GM12878 (cell line): ENCODE measurements around the gene PRSS2. TPM values are rescaled to one million over a fixed set of nuclear protein-coding genes. Genes with fewer than 3 reads are reported as not detected.

ENCODE experiments used
- SREBF1 ChIP-seq: IDR thresholded peaks from 2 replicates; pipeline ENCODE4 v1.6.1; 2012; ENCODE audit warnings: mild to moderate bottlenecking, low read length
- polyA plus RNA-seq, 11 experiments: library from polyadenylated mRNA; depleted of rRNA in 4 of 11; unstranded in 6 of 11; stranded (reverse) in 5 of 11; fragments of >200 nt; fragmentation: Nextera tagmentation in 4 of 11; fragmentation: Illumina TruSeq in 1 of 11; extraction: Ambion mirVana in 4 of 11; extraction: Trizol in 1 of 11; gene quantifications; 1 replicate in 1 of 11; 2 replicates in 10 of 11; pipeline versions ENCODE4 v1.2.1 to v1.2.3, GENCODE V29; 2011 to 2016; ENCODE audit warnings: inconsistent platforms in 2 of 11, missing spikeins in 2 of 11, low read depth in 1 of 11
- total RNA-seq, 4 experiments: library from RNA; depleted of rRNA in 3 of 4; stranded (reverse); fragments of >200 nt in 3 of 4; fragmentation: Illumina TruSeq in 1 of 4; extraction: Trizol in 1 of 4; gene quantifications; 2 replicates each; pipeline versions ENCODE4 v1.2.1 to v1.2.3, GENCODE V29; 2013 to 2021
- TF ChIP-seq, protein P1 (sequence below): IDR thresholded peaks from 2 replicates; pipeline ENCODE4 v1.6.1; 2012; ENCODE audit warnings: improper control_type of control experiment, low read depth, low read length; ENCODE audit not compliant: insufficient replicate concordance
- TF ChIP-seq, protein P2 (sequence below): fragments of 450-650 bp; IDR thresholded peaks from 2 replicates; pipeline ENCODE4 v1.6.1; 2018; ENCODE audit warnings: mild to moderate bottlenecking, low read depth, moderate library complexity; ENCODE audit not compliant: partially characterized antibody

The PRSS2 gene
- total and polyA plus RNA-seq, 10 of the 15 experiments (the other 5 are each of a cell fraction or from before 2014, with no cell fraction given): 0.21 to 28.8 (median 0.41) TPM; not detected in 7

DNA sequence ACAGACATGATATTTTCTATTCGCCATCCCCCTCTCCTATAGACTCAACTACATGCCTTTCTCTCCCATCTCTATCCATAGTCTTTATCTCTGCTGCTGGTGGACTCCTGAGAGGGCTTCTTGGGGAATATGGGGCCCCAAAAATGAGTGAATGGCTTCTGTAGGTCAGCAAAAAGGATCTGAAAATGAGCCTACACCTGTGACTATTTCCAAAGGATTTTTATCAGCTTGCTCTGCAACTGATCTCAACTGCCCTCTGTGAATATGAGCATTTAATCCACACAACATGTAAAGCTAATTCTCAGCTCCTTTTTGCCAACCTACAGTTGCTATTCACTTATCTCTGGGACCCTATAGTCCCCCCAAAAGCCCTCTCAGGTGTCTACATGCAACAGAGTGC lies 36.2 kb downstream of the PRSS2 start (continued):
- TF ChIP-seq, protein P1, sequence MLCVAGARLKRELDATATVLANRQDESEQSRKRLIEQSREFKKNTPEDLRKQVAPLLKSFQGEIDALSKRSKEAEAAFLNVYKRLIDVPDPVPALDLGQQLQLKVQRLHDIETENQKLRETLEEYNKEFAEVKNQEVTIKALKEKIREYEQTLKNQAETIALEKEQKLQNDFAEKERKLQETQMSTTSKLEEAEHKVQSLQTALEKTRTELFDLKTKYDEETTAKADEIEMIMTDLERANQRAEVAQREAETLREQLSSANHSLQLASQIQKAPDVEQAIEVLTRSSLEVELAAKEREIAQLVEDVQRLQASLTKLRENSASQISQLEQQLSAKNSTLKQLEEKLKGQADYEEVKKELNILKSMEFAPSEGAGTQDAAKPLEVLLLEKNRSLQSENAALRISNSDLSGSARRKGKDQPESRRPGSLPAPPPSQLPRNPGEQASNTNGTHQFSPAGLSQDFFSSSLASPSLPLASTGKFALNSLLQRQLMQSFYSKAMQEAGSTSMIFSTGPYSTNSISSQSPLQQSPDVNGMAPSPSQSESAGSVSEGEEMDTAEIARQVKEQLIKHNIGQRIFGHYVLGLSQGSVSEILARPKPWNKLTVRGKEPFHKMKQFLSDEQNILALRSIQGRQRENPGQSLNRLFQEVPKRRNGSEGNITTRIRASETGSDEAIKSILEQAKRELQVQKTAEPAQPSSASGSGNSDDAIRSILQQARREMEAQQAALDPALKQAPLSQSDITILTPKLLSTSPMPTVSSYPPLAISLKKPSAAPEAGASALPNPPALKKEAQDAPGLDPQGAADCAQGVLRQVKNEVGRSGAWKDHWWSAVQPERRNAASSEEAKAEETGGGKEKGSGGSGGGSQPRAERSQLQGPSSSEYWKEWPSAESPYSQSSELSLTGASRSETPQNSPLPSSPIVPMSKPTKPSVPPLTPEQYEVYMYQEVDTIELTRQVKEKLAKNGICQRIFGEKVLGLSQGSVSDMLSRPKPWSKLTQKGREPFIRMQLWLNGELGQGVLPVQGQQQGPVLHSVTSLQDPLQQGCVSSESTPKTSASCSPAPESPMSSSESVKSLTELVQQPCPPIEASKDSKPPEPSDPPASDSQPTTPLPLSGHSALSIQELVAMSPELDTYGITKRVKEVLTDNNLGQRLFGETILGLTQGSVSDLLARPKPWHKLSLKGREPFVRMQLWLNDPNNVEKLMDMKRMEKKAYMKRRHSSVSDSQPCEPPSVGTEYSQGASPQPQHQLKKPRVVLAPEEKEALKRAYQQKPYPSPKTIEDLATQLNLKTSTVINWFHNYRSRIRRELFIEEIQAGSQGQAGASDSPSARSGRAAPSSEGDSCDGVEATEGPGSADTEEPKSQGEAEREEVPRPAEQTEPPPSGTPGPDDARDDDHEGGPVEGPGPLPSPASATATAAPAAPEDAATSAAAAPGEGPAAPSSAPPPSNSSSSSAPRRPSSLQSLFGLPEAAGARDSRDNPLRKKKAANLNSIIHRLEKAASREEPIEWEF: no peak
- TF ChIP-seq SREBF1: no peak
- TF ChIP-seq, protein P2, sequence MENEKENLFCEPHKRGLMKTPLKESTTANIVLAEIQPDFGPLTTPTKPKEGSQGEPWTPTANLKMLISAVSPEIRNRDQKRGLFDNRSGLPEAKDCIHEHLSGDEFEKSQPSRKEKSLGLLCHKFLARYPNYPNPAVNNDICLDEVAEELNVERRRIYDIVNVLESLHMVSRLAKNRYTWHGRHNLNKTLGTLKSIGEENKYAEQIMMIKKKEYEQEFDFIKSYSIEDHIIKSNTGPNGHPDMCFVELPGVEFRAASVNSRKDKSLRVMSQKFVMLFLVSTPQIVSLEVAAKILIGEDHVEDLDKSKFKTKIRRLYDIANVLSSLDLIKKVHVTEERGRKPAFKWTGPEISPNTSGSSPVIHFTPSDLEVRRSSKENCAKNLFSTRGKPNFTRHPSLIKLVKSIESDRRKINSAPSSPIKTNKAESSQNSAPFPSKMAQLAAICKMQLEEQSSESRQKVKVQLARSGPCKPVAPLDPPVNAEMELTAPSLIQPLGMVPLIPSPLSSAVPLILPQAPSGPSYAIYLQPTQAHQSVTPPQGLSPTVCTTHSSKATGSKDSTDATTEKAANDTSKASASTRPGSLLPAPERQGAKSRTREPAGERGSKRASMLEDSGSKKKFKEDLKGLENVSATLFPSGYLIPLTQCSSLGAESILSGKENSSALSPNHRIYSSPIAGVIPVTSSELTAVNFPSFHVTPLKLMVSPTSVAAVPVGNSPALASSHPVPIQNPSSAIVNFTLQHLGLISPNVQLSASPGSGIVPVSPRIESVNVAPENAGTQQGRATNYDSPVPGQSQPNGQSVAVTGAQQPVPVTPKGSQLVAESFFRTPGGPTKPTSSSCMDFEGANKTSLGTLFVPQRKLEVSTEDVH: no peak
